Activated CD4-positive, alpha-beta T cell treated with anti-CD3 and anti-CD28 coated beads, Interleukin-2, amount 50 U/mL, for 48 hours (primary cell): ENCODE data around the gene OR6S1.
"Not testable (repeated sequence)": the region's sequence is repeated elsewhere in the genome, so short reads cannot be mapped to it uniquely, and the experiment has no call there.

Source experiments
- DNase-seq, 2 experiments: peaks; one replicate each; pipeline ENCODE4 v3.0.0-alpha.2; 2020

Gene OR6S1

DNA sequence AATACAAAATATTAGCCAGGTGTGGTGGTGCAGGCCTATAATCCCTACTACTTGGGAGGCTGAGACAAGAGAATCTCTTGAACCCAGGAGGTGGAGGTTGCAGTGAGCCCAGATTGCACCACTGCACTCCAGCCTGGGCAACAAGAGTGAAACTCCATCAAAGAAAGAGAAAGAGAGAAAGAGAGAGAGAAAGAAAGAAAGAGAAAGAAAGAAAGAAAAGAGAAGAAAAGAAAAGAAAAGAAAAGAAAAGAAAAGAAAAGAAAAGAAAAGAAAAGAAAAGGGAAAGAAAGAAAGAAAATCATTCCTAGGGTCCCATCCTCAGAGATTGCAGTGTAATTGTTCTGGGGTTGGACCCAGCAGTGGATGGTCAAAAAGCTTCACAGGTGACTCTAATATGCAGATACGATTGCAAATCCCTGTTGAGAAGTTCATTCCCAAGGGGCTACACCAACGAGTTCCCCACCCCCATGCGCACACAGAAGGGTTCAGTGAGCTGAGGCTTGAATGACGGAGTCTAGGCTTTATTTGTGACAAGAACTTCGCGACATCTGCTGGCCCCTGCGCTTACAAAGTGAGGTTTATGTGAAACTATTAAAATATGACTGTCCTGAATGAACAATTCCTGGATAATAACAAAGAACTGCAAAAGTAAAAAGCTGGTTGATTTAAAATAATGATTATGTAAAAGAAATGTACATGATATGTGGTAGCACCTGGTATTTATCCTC lies 32.9 kb downstream of the OR6S1 start:
- DNase-seq: no peak

DNA sequence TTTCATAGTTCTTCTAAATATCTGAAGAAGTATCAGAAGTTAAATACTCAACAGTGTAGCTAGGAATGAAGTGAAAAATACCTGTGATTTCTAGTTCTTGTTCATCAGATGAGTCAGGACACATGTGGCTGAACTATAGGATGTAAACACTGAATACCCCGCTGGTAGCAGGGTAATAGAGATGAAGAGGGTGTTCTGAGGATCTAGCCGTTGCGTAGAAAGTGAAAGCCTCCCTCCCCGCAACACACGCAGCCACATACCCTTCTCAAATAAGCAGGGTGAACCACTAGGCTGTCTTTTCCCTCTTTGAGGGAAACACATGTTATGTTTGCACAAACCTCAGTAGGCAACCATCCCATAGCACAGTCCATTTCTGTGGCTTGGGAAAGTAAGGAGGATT lies 33.9 kb downstream of the OR6S1 start:
- DNase-seq: no peak

DNA sequence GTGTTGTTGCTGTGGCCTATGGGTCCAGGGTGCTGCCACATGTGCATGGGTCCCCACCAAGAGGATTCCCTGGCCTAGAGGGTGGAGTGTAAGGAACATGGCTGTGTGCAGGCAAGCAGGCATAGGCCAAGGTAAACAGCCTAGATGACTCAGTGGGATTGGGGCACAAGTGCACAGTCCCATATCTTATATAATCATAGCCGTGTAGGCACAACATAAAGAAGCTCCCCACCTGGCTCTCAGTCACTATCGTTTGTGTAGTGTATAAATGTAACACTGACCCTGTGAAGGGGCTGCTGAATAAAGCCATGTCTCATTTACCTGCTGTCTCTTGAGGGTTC lies 34.6 kb downstream of the OR6S1 start:
- DNase-seq: no peak

DNA sequence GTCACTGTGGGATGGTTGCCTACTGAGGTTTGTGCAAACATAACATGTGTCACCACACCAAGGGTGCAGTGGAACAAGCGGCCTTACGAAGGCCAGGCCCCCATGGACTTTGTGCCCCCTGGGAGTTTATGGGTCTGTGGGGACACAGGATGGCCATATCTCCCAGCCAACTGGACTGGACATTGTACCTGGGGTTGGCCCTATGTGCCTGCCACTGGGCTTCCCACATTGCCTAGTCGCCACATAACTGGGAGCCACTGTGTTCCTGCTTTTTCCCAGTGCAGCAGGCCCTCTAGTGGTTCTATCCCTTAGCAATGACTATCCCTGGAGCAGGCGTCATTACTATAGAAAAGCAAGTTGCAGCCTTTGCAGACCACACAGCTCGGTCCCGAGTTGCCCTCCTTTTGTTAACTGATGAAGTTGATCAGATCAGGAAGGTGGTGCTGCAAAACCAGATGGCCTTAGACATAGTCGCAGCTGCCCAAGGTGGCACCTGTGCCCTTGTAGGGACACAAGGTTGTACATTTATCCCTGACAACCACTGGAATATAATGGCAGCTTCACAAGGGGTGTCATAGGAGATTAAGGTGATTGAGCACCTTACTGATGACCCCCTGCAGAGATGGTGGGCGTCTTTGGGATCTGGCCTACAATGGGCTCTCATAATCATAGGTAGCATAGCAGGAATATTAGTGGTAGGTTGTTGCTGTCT lies 35.1 kb downstream of the OR6S1 start:
- DNase-seq: no peak

DNA sequence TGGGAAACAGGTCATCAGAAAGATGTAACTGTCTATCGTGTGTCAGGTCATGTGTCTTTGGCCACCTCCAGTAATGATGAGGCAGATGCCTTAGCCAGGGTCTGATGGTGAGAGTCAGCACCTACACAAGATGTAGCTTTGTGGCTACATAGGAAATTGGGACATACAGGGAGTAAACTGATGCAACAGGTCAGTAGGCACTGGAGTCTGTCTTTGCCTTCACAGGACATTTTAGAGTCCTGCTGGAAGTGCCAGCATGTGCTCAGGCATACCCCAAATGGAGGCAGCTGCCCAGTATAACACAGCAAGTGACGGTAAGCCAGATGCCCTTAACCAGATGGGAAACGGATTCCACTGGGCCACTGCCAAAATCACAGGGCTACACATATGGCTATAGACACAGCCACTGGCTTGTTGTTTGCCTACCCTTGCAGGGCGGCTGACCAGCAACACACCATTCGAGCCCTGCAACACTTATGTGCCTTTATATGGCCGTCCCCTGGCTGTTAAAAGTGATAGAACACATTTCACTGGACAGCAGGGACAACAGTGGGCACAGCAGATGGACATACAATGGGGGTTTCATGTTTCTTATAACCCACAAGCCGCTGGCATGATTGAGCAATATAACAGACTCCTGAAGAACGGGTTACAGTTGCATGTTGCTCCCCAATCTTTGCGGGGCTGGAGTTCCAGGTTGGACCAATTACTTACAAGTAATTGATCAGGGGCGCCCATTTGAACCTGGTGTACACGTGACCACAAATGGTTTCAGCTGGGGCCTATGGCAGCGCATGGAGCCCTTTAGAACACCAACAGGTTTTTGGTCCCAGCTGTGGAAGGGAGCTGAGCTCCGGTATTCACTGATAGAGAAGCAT lies 37.4 kb downstream of the OR6S1 start:
- no peak for DNase-seq

DNA sequence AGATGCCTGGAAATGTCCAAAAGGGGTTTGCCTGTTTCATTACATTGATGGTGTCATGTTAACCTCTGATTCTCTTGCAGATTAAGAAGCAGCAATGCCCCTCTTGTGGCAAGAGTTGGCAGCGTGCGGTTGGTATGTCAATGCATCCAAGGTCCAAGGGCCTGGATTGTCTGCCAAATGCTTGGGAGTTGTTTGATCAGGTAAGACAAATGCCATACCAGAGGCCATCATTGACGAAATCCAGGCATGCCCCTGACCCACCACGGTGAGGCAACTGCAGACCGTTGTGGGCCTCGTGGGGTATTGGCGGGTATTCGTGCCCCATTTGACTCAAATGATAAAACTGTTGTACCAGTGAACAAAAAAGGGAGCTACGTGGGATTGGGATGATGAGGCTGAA lies 38.9 kb downstream of the OR6S1 start:
- DNase-seq: no peak

DNA sequence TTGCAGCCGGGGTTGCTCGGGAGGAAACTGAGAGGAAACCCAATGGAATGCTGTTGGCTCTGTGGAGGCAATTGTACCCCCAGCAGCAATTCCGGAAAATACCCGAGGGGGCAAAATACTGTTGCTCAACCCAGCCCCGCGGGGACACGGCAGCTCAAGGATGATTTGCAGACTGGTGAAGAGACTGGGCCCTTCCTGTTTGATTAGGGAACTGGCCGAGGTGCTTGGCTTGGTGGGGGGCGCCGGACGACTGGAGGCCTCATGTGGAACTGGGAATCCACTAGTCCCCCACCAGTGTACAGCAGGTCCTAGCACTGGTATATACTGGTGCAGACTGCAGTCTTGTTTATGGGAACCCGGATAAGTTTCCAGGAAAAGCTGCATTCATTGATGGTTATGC lies 40.0 kb downstream of the OR6S1 start:
- DNase-seq: no peak

DNA sequence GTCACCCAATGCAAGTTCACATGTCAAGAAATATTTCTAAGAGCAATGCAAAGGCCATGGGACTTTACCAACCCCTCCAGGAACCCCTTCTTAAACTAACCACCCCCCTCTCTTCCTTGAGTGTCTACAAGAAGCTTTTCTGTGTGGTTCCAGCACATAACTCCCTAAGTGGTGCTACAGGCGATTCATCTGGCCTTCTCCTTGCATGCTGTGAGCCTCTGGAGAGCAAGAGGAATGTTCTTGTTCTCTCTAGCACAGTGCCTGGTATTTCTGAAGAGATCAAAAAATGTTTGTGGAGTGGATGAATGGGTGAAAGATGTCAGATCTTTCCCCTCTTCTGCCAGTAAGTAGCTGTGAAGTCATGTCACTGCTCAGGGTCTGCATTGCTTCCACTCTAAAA lies 44.4 kb downstream of the OR6S1 start:
- DNase-seq: no peak

DNA sequence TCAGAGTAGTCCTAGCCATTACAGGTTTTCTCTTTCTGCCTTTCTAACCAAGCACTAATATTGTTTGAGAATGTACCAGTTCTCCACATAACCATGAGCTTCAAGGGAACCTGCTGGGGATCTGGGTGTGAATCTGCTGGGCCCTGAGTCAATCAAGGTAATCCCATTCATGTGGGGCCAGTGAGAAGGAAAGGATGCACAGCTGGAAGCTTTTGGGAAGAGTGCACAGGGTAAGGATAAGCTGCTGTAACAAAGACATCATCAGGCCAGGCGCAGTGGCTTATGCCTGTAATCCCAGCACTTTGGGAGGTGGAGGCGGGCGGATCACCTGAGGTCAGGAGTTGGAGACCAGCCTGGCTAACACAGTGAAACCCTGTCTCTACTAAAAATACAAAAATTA lies 45.8 kb downstream of the OR6S1 start:
- DNase-seq: not testable (repeated sequence)

DNA sequence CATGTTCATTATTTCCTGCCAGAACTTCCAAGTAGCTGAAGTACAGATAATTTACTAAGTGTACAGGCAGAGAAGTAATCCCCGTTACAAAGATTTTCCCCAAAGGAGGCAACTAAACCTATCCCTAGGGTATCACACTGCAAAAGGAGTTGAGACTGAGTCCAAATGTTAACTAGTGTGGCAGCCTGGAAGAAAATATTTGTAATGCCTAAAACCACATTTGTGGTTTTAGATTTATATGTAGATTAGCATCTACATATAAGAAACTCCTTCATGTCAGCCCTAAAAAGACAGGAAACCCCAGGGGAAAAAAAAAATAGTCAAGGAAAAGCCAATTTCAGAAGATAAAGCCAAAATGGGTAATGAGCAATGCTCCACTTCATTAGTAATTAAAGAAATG lies 48.9 kb downstream of the OR6S1 start:
- DNase-seq: no peak

DNA sequence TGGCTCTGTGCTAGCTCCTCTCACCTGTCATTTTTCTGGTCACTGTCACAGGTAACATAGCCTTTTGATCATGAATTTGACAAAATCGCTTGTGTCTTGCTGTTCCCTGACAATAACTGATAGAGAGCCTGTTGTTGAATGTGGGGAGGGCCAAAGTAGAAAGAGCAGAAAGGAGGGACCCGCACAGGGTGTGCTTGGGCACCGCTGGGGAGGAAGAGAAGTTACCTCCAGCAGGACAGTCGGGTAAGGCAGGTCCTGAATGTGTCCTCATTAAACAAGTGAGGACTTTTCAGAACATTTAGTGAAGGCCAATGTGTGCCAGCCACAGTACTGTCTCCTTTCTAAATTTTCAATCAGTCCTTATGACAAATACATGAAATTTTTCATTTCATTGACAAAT lies 50.3 kb downstream of the OR6S1 start, which contains the start of gene RNASE12:
Gene RNASE12 (minus strand): TSS at position 142 of the 400 bp plus-strand sequence. CDS start 653 bp downstream, outside the sequence.
- no peak for DNase-seq
